Endometrial microvascular endothelial cells (primary cell): ENCODE results near the gene LMNA. TPM values are rescaled to one million over a fixed set of nuclear protein-coding genes. Genes with fewer than 3 reads are reported as not detected.
"Not testable (repeated sequence)": the region's sequence is repeated elsewhere in the genome, so short reads cannot be mapped to it uniquely, and the experiment has no call there.

Experiments
- in situ Hi-C: cut with HindIII; loops from 2 replicates; pipeline ENCODE4 v1.10.0; 2017; ENCODE audit warnings: low sequenced_read_pairs, low pct_unique_long_range_greater_than_20kb; ENCODE audit errors: inconsistent ontology term
- total RNA-seq: library from RNA; depleted of rRNA; stranded (reverse); fragments of >200 nt; gene quantifications from one replicate; pipeline ENCODE4 v1.2.3, GENCODE V29; 2015; ENCODE audit errors: inconsistent ontology term

LMNA gene
- total RNA-seq, 1 donor from 2014 or later: 860 TPM

DNA sequence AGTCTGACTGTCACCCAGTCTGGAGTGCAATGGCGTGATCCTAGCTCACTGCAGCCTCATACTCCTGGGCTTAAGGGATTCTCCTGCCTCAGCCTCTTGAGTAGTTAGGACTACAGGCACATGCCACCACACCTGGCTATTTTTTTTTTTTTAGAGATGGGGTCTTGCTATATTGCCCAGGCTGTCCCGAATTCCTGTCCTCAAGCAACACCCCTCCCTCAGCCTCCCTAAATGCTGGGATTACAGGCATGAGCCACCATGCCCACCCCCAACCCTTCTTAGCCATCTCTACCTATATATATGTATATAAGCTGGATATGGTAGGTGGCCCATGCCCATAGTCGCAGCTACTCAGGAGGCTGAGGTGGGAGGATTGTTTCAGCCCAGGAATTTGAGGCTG lies 66.0 kb downstream of the LMNA start:
- in situ Hi-C loops: no loop called here

DNA sequence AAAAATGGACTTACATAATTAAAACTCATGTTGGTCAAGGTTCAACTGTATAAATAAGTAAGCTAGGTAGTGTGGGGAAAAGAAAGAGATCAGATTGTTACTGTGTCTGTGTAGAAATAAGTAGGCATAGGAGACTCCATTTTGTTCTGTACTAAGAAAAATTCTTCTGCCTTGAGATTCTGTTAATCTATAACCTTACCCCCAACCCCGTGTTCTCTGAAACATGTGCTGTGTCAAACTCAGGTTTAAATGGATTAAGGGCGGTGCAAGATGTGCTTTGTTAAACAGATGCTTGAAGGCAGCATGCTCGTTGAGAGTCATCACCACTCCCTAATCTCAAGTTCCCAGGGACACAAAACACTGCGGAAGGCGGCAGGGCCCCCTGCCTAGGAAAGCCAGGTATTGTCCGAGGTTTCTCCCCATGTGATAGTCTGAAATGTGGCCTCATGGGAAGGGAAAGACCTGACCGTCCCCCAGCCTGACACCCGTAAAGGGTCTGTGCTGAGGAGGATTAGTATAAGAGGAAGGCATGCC lies 66.9 kb downstream of the LMNA start:
- in situ Hi-C loops: not testable (repeated sequence)

DNA sequence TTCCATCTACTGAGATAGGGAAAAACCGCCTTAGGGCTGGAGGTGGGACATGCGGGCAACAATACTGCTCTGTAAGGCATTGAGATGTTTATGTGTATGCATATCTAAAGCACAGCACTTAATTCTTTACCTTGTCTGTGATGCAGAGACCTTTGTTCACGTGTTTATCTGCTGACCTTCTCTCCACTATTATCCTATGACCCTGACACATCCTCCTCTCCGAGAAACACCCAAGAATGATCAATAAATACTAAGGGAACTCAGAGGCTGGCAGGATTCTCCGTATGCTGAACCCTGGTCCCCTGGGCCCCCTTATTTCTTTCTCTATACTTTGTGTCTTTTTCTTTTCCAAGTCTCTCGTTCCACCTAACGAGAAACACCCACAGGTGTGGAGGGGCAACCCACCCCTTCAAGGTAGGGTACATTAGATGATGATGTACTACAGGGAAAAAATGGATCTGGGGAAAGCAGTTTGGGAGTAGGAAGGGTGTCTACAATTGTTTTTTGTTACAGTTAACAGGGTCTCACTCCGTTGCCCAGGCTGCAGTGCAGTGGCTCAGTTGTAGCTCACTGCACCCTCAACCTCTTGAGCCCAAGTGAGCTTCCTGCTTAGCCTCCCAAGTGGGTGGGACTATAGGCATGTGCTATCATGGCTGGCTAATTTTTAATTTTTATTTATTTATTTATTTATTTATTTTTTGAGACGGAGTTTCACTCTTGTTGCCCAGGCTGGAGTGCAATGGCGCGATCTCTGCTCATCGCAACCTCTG lies 67.7 kb downstream of the LMNA start:
- in situ Hi-C loops: not testable (repeated sequence)

DNA sequence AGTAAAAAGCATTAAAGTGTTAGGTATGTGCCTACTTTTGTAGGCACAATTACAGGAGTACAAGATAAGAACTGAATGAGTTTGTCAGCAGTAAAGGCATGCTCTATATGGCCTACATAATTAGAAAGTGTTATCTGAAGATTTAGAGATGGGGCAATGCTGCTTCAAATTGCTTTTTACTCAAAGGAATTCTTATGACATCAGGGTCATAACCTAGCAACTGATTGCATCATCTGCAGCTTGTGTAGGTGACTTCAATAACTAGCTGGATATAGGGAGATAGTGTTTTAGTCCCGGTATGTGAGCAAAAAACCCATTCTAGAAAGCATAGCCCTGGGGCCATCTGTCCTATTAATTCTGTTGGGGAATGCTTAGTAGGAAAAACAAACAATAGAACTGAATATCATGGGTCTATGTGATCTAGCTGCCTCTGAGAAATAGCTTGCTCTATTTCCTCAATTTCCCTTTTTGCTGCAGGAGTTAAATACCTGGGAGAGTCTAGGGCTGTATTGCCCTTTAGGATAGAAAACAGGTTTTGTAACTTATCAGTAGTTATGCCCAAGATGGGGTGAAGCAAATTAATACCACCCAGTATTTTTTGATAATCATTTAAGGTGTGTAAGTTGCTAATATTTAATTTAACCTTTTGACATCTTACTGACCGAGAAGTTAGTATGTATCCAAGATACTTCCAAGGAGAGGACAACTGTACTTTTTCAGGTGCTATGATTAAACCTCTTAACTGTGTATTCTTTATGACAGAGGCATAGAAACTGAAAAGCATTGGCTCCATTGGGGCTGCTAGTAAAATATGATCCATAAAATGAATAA lies 72.1 kb downstream of the LMNA start:
- in situ Hi-C loops: not testable (repeated sequence)

Other genes with a start within 250 kb of the LMNA start
- 22.5 TPM for gene RIT1, start 203.4 kb upstream of the LMNA start, total RNA-seq
- gene KHDC4, start 180.3 kb upstream of the LMNA start, total RNA-seq: 26.1 TPM
- gene RXFP4, start 173.1 kb upstream of the LMNA start, total RNA-seq: not detected
- gene ARHGEF2, start 136.2 kb upstream of the LMNA start, total RNA-seq: 76.7 TPM
- 728 TPM for gene SSR2, start 93.8 kb upstream of the LMNA start, total RNA-seq
- 33.7 TPM for gene UBQLN4, start 60.9 kb upstream of the LMNA start, total RNA-seq
- gene LAMTOR2, start 59.9 kb upstream of the LMNA start, total RNA-seq: 67.5 TPM
- gene RAB25, start 53.6 kb upstream of the LMNA start, total RNA-seq: not detected
- gene MEX3A, start 32.2 kb upstream of the LMNA start, total RNA-seq: 3.3 TPM
- 0.09 TPM for gene SEMA4A, start 38.9 kb downstream of the LMNA start, total RNA-seq
- gene SLC25A44, start 79.4 kb downstream of the LMNA start, total RNA-seq: 22.6 TPM
- 98.5 TPM for gene PMF1, start 98.3 kb downstream of the LMNA start, total RNA-seq
- gene BGLAP, start 127.5 kb downstream of the LMNA start, total RNA-seq: not detected
- 0.37 TPM for gene PAQR6, start 133.3 kb downstream of the LMNA start, total RNA-seq
- gene SMG5, start 168.1 kb downstream of the LMNA start, total RNA-seq: 69.0 TPM
- 0.93 TPM for gene TMEM79, start 169.6 kb downstream of the LMNA start, total RNA-seq
- gene GLMP, start 181.0 kb downstream of the LMNA start, total RNA-seq: 87.4 TPM
- gene VHLL, start 184.6 kb downstream of the LMNA start, total RNA-seq: not detected
- gene CCT3, start 223.6 kb downstream of the LMNA start, total RNA-seq: 570 TPM
- not detected for gene TSACC, start 223.8 kb downstream of the LMNA start, total RNA-seq